Testis (tissue), 3 donors: Measurements from ENCODE around the gene PRRG4. TPM values are rescaled to one million over a fixed set of nuclear protein-coding genes. Genes with fewer than 3 reads are reported as not detected.
"Not testable (repeated sequence)": the region's sequence is repeated elsewhere in the genome, so short reads cannot be mapped to it uniquely, and the experiment has no call there.

Source experiments
- DNase-seq: peaks from one replicate; pipeline ENCODE4 v3.0.0-alpha.2; 2019
- H3K27ac ChIP-seq, 2 donors: fragments of 200-600 bp; sonication (generic); one replicate each; pipeline ENCODE4 v1.5.1; 2019
- H3K27me3 ChIP-seq: fragments of 200-600 bp; sonication (generic); one replicate; pipeline ENCODE4 v1.5.1; 2019
- H3K36me3 ChIP-seq: fragments of 200-600 bp; sonication (generic); one replicate; pipeline ENCODE4 v1.5.1; 2017; ENCODE audit warnings: low read depth; ENCODE audit errors: missing control alignments
- H3K4me1 ChIP-seq: fragments of 200-600 bp; sonication (generic); one replicate; pipeline ENCODE4 v1.5.1; 2019
- H3K4me3 ChIP-seq, 2 donors: fragments of 200-600 bp; sonication (generic); one replicate each; pipeline ENCODE4 v1.5.1; 2017 to 2019
- H3K9me3 ChIP-seq: fragments of 200-600 bp; sonication (generic); one replicate; pipeline ENCODE4 v1.5.1; 2017
- POLR2A ChIP-seq: fragments of 450-650 bp; IDR thresholded peaks from one replicate; pipeline ENCODE4 v1.6.1; 2017; ENCODE audit warnings: antibody characterized with exemption, mild to moderate bottlenecking, moderate library complexity
- WGBS, 2 donors: methylation state at CpG; one replicate each; pipeline ENCODE4 v1.1.5; 2018; 5-methylcytosine and 5-hydroxymethylcytosine counted together
- intact Hi-C: fragments of 100-400 bp; cut with DNase I; formaldehyde crosslinking; loops from one replicate; pipeline ENCODE4 v1.15.1; 2023; ENCODE audit warnings: low total_unique reads
- polyA plus RNA-seq: library from polyadenylated mRNA; stranded (reverse); fragments of 350-450 nt; fragmentation: Illumina TruSeq; extraction: RNeasy Lipid Tissue Mini Kit (QIAGEN cat#74804); gene quantifications from one replicate; pipeline ENCODE4 v1.2.3, GENCODE V29; 2014; ENCODE audit warnings: low read depth, low replicate concordance; ENCODE audit not compliant: insufficient read depth
- total RNA-seq, 2 donors: library from RNA; depleted of rRNA; stranded (reverse); fragments of >200 nt; gene quantifications; one replicate each; pipeline ENCODE4 v1.2.3, GENCODE V29; 2016
- TF ChIP-seq, protein P1 (sequence below), 3 experiments: fragments of 450-650 bp in 2 of 3; fragments of 200-600 bp in 1 of 3; sonication (generic) in 1 of 3; IDR thresholded peaks; one replicate each; pipeline ENCODE4 v1.5.1; 2016 to 2019; ENCODE audit warnings: antibody characterized with exemption in 3 of 3, mild to moderate bottlenecking in 2 of 3, moderate library complexity in 1 of 3

Gene PRRG4
- total and polyA plus RNA-seq, 3 donors from 2014 or later: 0.93 to 1.1 (median 1.0) TPM

DNA sequence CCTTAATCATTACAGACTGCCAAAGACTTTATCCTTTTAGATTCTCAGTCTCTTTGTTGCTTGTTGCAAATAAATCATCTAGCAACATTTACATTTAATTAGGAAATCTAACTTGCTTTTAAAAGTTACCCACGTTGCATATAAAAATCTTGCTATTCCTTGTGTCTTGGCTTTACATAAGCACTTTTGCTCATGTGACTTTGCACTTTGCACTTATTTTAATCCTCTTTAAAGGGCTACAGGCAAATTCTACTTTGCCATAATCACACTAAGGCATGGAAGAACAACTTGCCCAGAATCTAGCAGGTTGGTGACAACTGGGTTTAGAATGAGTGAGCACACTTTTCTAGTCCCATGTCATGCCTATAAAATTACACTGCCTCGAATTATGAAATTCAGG lies 25.9 kb downstream of the PRRG4 start:
- Histone ChIP-seq H3K4me1 (no peaks in the 10 kb centered on the region), H3K36me3 (no peaks in the 10 kb centered on the region), H3K4me3 (no peak overlapping the region), H3K27me3 (no peaks in the 10 kb centered on the region), H3K27ac (no peak overlapping the region), H3K9me3 (no peaks in the 10 kb centered on the region)
- WGBS, 2 donors: 66 to 76% methylated on average over 2 of the region's 2 CpGs
- no peak for TF ChIP-seq POLR2A
- TF ChIP-seq, protein P1, sequence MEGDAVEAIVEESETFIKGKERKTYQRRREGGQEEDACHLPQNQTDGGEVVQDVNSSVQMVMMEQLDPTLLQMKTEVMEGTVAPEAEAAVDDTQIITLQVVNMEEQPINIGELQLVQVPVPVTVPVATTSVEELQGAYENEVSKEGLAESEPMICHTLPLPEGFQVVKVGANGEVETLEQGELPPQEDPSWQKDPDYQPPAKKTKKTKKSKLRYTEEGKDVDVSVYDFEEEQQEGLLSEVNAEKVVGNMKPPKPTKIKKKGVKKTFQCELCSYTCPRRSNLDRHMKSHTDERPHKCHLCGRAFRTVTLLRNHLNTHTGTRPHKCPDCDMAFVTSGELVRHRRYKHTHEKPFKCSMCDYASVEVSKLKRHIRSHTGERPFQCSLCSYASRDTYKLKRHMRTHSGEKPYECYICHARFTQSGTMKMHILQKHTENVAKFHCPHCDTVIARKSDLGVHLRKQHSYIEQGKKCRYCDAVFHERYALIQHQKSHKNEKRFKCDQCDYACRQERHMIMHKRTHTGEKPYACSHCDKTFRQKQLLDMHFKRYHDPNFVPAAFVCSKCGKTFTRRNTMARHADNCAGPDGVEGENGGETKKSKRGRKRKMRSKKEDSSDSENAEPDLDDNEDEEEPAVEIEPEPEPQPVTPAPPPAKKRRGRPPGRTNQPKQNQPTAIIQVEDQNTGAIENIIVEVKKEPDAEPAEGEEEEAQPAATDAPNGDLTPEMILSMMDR (IDR thresholded peaks at IDR 0.05): no peak
- DNase-seq: no peak
- intact Hi-C loops: no loop called here

DNA sequence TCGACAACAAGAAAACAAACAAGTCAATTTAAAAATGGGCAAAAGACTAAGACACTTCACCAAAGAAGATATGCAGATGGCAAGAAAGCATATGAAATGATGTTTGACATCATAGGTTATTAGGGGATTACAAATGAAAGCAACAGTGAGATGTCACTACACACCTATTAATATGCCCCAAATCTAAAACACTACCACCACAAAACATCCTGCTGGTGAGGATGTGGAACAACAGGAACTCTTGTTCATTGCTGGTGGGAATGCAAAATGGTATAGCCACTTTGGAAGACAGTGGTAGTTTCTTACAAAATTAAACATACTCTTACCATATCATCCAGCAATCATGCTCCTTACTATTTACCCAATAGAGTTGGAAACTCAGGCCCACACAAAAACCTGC lies 29.0 kb downstream of the PRRG4 start:
- no peak for TF ChIP-seq POLR2A
- TF ChIP-seq, protein P1 (IDR thresholded peaks at IDR 0.05): no peak
- Histone ChIP-seq H3K27ac (no peak overlapping the region), H3K36me3 (no peaks in the 10 kb centered on the region), H3K9me3 (no peaks in the 10 kb centered on the region), H3K4me1 (no peaks in the 10 kb centered on the region), H3K4me3 (no peak overlapping the region), H3K27me3 (no peaks in the 10 kb centered on the region)
- intact Hi-C loops: no loop called here
- 76 to 83% methylated on average over 1 of the region's 1 CpG for WGBS, 2 donors
- no peak for DNase-seq

DNA sequence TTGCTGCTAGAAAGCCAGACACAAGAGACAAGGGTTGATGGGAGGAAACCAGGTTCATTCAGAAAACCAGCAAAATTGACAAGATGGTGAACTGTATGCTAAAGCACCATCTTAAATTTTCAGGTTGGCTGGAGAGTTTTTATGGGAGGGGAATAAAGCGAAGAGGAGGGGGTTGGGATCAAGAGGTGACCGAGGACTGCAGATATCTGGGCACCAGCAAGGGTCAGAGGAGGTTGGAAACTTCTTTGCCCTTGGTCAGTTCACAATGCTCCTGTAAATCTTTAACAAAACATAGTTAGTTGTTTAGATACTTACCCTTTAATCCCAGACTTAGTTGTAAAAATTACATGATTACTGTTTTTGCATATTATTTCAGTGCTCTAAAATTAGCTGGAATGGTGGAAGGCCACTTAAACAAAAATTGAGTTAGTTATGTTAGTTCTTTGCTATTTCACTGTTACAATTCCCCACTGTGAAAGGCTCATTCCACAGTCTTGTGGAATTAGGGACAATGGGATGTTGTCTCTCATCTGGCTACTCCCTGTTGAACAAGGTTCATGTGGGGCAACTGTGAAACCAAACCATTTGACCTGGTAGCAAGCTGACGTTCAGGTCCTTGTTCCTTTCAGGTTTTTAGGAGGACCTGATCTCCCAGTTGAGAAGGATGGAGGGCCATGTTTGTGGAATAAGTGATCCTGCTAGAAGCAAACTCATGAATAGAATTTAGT lies 32.3 kb downstream of the PRRG4 start:
- Histone ChIP-seq H3K4me3 (no peak overlapping the region), H3K36me3 (no peaks in the 10 kb centered on the region), H3K27me3 (no peaks in the 10 kb centered on the region), H3K27ac (no peak overlapping the region), H3K9me3 (no peaks in the 10 kb centered on the region), H3K4me1 (no peaks in the 10 kb centered on the region)
- no peak for TF ChIP-seq POLR2A
- TF ChIP-seq, protein P1 (IDR thresholded peaks at IDR 0.05): no peak
- intact Hi-C loops: no loop called here
- DNase-seq: no peak
- 85% methylated on average over 3 of the region's 3 CpGs for WGBS, 2 donors

DNA sequence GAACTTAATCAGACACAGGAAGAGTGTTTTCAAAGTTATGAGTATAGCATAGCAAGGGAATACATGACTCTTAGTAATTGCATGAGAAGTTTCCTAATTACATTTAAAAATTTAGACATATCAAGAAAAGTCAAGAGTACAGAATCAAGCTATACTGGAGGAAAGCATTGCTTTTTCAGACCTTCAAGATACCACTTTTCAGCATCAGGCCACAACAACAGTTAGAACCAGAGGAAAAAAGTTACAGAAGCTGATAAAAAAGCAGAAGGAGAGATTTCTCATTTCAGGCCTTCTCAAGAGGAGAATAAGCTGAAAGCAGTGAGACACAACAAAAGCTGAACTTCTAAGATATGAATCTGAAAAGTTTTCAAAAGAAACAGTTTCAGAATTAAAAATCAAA lies 34.8 kb downstream of the PRRG4 start:
- no peak for DNase-seq
- intact Hi-C loops: no loop called here
- H3K36me3 ChIP-seq: no peaks in the 10 kb centered on the region
- TF ChIP-seq POLR2A: no peak
- TF ChIP-seq, protein P1 (IDR thresholded peaks at IDR 0.05): no peak
- no peak overlapping the region for H3K27ac ChIP-seq
- no peak overlapping the region for H3K4me3 ChIP-seq
- H3K4me1 ChIP-seq: no peaks in the 10 kb centered on the region
- no peaks in the 10 kb centered on the region for H3K27me3 ChIP-seq
- no peaks in the 10 kb centered on the region for H3K9me3 ChIP-seq

DNA sequence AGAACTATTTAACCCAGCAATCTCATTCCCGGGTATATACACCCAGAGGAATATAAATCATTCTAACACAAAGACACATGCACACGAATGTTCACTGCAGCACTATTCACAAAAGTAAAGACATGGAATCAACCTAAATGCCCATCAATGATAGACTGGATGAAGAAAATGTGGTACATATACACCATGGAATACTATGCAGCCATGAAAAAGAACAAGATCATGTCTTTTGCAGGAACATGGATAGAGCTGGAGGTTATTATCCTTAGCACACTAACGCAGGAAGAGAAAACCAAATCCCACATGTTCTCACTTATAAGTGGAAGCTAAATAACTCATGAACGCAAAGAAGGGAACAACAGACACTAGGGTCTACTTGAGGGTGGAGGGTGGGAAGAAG lies 39.0 kb downstream of the PRRG4 start:
- WGBS, 2 donors: 69 to 81% methylated on average over 4 of the region's 4 CpGs
- H3K36me3 ChIP-seq, H3K4me3 ChIP-seq, H3K4me1 ChIP-seq, intact Hi-C loops, H3K9me3 ChIP-seq, DNase-seq, H3K27me3 ChIP-seq, H3K27ac ChIP-seq: not testable (repeated sequence)
